UCSD-AML1 (cell line): ENCODE data around the gene HDAC4.

Experiments
- DNase-seq: peaks from one replicate; lab custom pipeline; 2025; ENCODE audit not compliant: unreplicated experiment; lab: John Stamatoyannopoulos, UW

HDAC4 gene

GRCh38 chr2:239211396-239212094 is 189.3 kb downstream of the HDAC4 start:
- no peak for DNase-seq

DNA sequence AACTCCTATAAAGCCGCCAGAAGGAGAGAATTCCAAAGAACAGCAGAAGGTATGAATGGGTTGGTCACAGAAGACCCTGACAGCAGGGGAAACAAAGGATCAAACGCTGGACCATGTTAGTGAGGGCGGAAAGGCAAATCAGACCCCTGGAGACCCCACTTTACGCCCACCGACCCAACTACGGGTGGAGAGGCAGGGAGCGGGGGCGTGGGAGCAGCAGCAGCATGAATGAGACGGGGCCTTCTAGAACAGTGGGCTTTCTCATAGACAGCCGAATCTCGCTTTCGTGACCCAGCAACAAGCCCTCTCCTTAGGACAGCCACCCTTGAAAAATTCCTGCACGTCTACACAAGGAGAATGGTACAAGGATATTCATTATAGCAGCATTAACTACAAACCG is 191.0 kb downstream of the HDAC4 start:
- no peak for DNase-seq

GRCh38 chr2:239208465-239209180 is 192.2 kb downstream of the HDAC4 start:
- DNase-seq, result no peak

GRCh38 chr2:239206851-239207250 is 194.0 kb downstream of the HDAC4 start:
- DNase-seq, result no peak

DNA sequence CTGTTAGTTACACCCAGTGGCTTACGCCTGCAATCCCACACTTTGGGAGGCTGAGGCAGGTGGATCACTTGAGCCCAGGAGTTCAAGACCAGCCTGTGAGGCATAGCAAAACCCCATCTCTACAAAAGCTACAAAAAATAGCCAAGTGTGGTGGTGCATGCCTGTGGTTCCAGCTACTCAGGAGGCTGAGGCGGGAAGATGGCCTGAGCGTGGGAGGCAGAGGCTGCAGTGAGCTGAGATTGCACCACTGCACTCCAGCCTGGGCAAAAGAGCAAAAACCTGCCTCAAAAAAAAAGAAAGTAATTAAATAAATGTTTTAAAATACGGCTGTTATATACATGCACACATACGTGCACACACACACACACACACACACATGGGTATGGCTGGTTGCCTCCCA is 194.8 kb downstream of the HDAC4 start:
- no peak for DNase-seq

DNA sequence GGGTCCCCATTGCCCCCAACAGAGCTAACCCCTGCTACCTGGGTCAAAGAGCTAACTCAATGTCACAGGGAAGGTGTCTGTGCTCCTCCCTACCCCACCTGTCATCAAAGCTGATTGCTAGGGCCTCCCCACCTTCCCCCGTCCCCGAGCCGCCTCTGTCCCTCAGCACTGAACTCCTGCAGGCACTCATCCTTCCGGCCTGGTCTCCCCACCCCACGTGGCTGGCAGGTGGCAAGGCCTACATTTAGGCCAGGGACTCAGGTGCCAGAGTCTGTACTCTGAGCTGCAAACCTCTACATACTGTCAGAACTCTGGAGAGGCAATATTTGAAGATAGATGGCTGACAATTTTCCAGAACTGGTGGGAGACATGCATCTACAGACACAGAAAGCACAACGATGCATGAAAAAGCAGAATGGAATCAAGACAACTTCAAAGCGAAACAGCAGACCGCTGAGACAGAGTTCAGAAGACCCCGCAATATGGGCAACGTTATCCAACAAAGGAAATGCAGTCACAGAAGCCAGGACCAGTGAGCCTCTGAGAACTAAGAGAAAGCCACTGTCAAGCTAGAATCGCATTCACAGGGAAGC is 195.8 kb downstream of the HDAC4 start:
- DNase-seq, result no peak

GRCh38 chr2:239204136-239204875 is 196.5 kb downstream of the HDAC4 start:
- no peak for DNase-seq

GRCh38 chr2:239203443-239204135 is 197.2 kb downstream of the HDAC4 start:
- no peak for DNase-seq

DNA sequence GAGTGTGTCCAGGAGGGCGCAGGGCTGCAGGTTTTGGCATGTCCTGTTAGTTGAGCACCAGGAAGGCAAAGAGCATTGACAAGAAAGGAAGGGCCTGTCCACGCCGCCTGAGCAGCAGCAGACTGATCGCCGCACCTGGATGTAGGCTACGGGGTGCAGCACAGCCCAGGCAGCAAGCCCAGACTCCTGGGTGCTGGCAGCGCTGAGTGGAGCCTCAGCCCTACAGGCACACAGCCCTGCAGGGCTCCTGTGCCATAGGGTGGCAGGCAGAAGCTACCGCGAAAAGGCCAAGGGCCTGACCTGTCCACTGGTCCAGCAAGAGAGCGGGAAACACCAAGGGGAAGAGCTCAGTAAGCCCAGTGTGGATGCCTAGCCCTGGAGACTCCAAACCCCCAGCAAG is 198.0 kb downstream of the HDAC4 start:
- no peak for DNase-seq

DNA sequence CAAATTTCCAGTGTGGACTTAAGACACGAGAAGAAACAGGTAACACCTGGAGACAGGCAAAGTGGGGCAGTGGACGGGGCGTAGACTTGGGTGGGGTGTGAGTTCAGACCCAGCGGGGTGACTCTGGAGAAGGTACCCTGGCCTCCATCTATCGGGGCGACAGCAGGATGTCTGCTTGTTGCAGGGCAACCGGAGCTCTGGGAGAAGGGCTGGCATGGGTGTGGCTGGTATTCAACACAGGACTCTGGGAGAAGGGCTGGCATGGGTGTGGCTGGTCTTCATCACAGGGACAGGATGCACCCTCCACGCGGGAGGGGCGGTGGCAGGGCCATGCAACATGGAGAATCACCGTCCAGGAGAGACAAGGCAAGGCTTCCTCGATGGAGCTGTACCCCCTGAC is 198.5 kb downstream of the HDAC4 start:
- DNase-seq, result no peak

GRCh38 chr2:239201884-239202283 is 198.9 kb downstream of the HDAC4 start:
- DNase-seq, result no peak

DNA sequence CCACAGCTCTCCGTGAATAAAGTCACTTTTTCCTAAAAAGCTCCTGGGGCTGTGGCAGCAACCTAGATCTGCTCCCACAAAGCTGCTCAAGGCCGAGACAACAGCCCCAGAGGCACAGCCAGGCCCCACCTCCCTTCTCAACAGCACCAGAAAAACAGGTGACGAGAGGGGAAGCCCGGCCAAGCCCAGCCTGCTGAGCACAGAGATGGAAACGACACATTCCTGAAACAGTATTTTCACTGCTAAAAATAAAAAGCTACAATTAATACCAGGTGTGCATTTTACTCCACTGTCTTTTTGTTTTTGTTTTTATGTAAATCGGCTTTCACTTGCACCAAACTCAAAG is 199.3 kb downstream of the HDAC4 start:
- no peak for DNase-seq

DNA sequence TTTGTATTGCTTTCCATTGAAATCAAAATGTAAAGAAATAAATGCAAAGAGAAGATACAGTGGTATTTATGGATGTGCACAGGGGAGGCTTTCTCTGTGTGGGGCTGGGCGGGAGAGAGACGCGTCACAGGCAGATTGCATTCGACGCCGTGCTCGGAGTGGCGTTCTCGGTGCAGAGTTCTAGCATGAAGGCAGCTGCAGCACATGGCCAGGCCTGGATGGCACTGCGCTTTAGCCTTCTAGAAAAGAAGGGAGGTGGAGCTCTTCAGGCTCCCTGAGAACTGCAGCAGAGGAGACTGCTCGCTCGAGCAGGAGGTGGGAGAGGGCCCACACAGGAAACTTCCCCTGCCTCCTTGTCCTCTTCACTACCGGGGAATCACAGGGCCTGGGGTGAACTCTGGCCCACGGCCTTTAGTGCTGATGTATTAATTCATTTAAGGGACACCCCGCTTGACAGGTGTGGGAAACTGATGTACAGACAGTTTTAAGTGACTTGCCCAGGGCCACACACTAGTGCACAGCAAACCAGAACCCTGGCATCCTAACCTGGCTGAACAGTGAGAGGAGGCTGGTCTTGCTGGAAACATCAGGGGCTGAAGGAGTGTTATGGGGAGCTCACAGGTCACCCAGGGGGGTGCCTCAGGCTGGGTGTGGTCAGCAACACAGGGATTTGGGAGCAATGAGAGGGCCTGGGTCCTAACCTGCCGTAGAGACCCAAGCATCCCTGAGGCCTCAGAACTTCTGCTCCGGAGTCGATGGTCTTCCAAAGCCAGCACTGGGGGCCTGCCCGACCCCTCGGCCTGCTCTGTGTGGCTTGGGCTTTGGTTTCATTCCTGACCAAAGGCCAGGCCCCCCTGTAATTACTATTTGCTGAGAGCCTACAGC is 199.9 kb downstream of the HDAC4 start:
- DNase-seq, result no peak

- no peak for DNase-seq
Observed at GRCh38 chr2:239199041-239199768, 201.6 kb downstream of the HDAC4 start.

DNA sequence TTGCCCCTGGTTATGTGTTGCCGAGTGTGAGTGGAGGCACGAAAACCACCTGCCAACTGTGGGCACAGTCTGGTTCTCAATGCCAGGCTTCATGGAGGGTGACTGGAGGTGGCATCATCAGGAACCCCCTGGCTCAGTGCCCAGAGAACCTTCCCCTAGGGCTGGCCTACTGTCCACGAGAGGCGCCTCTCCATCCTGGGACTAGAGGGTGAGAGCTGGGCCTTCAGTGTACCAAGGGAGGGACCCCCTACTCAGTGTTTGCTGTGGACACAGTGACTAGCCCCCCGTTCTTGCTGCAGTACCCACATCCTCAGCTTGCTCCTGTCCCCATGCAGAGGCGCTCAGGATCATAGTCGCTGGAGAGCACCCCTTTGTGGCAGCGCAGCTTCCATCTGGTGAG is 202.6 kb downstream of the HDAC4 start:
- DNase-seq, result no peak

GRCh38 chr2:239197146-239197545 is 203.7 kb downstream of the HDAC4 start:
- no peak for DNase-seq

DNA sequence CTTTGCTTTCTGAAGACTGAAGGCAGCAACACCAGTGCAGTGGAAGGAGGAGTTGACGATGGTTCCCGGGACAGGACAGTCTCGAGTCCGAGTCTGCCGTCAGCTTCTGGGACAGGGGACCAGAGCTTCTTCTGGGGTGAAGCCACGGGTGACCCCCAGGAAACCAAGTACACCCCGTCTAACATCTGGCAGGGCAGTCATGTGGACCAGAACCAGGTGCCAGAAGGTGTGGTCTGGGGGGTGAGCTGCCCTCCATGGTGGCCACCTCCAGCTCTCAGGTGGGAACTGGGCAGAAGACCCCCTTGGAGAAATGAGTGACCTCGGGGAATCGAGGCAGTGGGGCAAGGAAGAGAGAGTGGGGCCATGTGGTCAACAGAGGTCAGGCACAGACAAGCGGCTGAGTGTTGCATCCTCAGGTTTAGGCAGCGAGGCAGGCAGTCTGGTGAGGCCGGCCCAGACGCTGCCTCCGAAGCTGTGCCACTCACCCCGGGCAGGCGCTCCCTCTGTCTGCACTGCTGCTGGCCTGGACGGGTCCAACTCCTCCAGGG is 204.3 kb downstream of the HDAC4 start:
- DNase-seq, result no peak

DNA sequence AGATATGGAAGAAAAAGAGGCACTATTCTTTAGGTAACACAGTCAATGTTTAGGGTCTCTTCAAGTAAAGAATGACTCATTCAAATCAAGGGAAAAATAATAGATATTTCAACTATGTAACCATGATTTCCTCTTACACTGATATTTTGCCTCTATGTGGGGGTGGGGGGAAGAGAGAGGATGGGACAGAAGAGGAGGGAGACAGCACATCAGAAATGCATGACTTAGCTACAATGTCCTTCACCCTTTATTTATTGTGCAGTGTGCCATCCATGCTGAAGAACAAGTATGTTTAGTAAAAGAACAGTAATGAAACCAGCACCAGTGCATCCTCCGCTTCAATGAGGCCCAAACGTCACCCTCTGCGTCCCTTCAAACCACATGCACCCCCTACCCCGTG is 204.8 kb downstream of the HDAC4 start:
- no peak for DNase-seq

DNA sequence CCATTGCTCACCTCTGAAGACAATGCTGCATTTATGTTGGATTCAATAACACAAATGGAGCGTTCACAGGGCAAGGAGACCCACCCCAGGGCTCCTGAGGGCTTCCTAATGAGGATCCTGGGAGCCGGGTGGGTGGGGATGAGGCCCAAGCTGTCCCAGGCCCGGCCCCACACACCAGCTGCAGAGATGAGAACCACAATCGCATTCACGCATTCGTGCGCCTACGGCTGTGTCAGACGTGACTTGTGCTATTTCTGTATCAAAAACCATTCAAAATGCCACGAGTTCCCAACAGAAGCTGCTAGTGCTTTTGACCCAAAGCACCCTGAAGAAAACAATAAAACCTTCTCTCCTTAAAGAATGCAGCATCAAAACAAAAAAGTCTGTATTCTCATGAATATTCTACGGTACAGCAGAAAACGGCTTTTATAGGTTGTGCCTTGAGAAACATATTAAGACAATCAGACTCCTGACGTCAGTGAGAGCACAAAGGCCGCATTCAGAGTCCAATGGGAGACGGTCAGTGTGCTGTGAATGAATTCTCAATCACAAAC is 205.4 kb downstream of the HDAC4 start:
- no peak for DNase-seq
